Activated T-helper 17 cell treated with anti-CD3 and anti-CD28 coated beads, Interleukin-2, amount 50 U/mL, for 72 hours (primary cell): ENCODE measurements around the gene GNRHR. TPM values are rescaled to one million over a fixed set of nuclear protein-coding genes. Genes with fewer than 3 reads are reported as not detected.
"Not testable (repeated sequence)": the region's sequence is repeated elsewhere in the genome, so short reads cannot be mapped to it uniquely, and the experiment has no call there.

Experiments
- ATAC-seq: fragments of 150-1000 bp; cut with Tn5 transposase; replicated peaks from 2 replicates; pipeline ENCODE4 v1.10.0; 2021; ENCODE audit warnings: mild to moderate bottlenecking, moderate library complexity
- H3K27ac Mint-ChIP-seq: one replicate; pipeline ENCODE4 v1.8.0; 2022; ENCODE audit warnings: mixed read lengths
- H3K27me3 Mint-ChIP-seq: one replicate; pipeline ENCODE4 v1.8.0; 2022; ENCODE audit warnings: mixed read lengths
- H3K36me3 Mint-ChIP-seq: one replicate; pipeline ENCODE4 v1.8.0; 2022; ENCODE audit warnings: low read depth, mild to moderate bottlenecking, mixed read lengths
- H3K4me1 Mint-ChIP-seq: one replicate; pipeline ENCODE4 v1.8.0; 2022; ENCODE audit warnings: mixed read lengths
- H3K4me3 Mint-ChIP-seq: one replicate; pipeline ENCODE4 v1.8.0; 2022; ENCODE audit warnings: mild to moderate bottlenecking, mixed read lengths
- H3K9me3 Mint-ChIP-seq: one replicate; pipeline ENCODE4 v1.8.0; 2022; ENCODE audit warnings: mixed read lengths
- total RNA-seq, 2 donors: library from RNA; stranded (reverse); gene quantifications; one replicate each; pipeline ENCODE4 v1.2.3, GENCODE V29; 2022

The GNRHR gene
- total RNA-seq, 2 donors from 2014 or later: not detected

GRCh38 chr4:67749286-67749685, 4.9 kb downstream of the GNRHR start:
- ATAC-seq: no peak
- Mint-ChIP-seq H3K27ac (no peak overlapping the region), H3K27me3 (no peaks in the 10 kb centered on the region), H3K36me3 (no peaks in the 10 kb centered on the region), H3K9me3 (no peaks in the 10 kb centered on the region), H3K4me3 (no peak overlapping the region), H3K4me1 (no peaks in the 10 kb centered on the region)

- Mint-ChIP-seq H3K36me3 (no peaks in the 10 kb centered on the region), H3K27ac (no peak overlapping the region), H3K9me3 (no peaks in the 10 kb centered on the region), H3K4me1 (no peaks in the 10 kb centered on the region), H3K27me3 (no peaks in the 10 kb centered on the region), H3K4me3 (no peak overlapping the region)
- ATAC-seq: peak; percentile 29
Measured at GRCh38 chr4:67746797-67747495, 7.2 kb downstream of the GNRHR start.

GRCh38 chr4:67744561-67745283, 9.5 kb downstream of the GNRHR start:
- no peaks in the 10 kb centered on the region for H3K4me1 Mint-ChIP-seq
- H3K27me3 Mint-ChIP-seq: no peaks in the 10 kb centered on the region
- no peak for ATAC-seq
- no peaks in the 10 kb centered on the region for H3K9me3 Mint-ChIP-seq
- no peak overlapping the region for H3K4me3 Mint-ChIP-seq
- no peaks in the 10 kb centered on the region for H3K36me3 Mint-ChIP-seq
- H3K27ac Mint-ChIP-seq: no peak overlapping the region

DNA sequence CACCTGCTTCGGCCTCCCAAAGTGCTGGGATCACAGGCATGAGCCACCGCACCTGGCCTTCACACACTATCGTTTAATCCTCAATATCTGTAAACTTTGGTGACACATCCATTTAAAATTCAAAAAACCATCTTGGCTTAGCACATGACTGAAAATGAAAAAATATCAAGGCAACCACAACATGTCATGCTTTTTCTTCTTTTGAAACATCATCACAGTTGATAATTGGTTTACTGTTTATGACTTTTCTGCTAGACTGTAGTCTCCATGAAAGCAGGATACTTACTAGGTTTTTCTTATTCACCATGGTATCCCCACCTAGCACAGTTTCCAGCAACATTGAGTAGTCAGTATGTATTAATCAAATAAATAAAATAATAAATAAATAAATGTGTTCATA, 11.0 kb downstream of the GNRHR start:
- Mint-ChIP-seq H3K9me3 (no peaks in the 10 kb centered on the region), H3K4me1 (no peaks in the 10 kb centered on the region), H3K27me3 (no peaks in the 10 kb centered on the region), H3K27ac (no peak overlapping the region), H3K36me3 (no peaks in the 10 kb centered on the region), H3K4me3 (no peak overlapping the region)
- peak; percentile 79 for ATAC-seq

- ATAC-seq: no peak
- Mint-ChIP-seq H3K4me3 (no peak overlapping the region), H3K27ac (no peak overlapping the region), H3K36me3 (peaks cover 7% of the 10 kb centered on the region), H3K27me3 (no peaks in the 10 kb centered on the region), H3K9me3 (no peaks in the 10 kb centered on the region), H3K4me1 (no peaks in the 10 kb centered on the region)
Measured at GRCh38 chr4:67736262-67736661, 17.9 kb downstream of the GNRHR start.

DNA sequence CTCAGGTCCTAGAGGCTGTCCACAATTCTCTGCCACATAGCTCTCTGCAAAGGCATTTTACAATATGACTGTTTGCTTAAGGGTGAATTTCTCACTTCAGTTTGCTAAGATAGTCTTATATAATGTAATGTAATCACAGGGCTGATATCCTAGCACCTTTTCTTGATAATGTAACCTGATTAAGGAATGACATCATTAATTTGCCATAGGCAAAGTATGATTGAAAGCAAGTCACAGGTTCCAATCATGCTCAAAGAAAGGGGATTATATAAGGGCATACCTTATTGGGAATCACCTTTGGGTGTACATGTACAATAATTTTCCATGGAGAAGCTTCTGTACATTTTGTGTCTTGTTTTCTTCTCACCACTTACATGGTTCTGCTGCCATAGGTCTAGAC, 18.9 kb downstream of the GNRHR start:
- Mint-ChIP-seq H3K27ac (no peak overlapping the region), H3K36me3 (peaks cover 16% of the 10 kb centered on the region), H3K27me3 (no peaks in the 10 kb centered on the region), H3K9me3 (no peaks in the 10 kb centered on the region), H3K4me1 (no peaks in the 10 kb centered on the region), H3K4me3 (no peak overlapping the region)
- no peak for ATAC-seq

DNA sequence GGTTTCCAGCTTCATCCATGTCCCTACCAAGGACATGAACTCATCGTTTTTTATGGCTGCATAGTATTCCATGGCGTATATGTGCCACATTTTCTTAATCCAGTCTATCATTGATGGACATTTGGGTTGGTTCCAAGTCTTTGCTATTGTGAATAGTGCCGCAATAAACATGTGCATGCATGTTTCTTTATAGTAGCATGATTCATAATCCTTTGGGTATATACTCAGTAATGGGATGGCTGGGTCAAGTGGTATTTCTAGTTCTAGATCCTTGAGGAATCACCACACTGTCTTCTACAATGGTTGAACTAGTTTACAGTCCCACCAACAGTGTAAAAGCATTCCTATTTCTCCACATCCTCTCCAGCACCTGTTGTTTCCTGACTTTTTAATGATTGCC, 23.7 kb downstream of the GNRHR start:
- ATAC-seq, H3K27ac Mint-ChIP-seq, H3K4me3 Mint-ChIP-seq, H3K27me3 Mint-ChIP-seq, H3K9me3 Mint-ChIP-seq: not testable (repeated sequence)
- Mint-ChIP-seq H3K36me3 (peaks cover 30% of the 10 kb centered on the region), H3K4me1 (peaks cover 11% of the 10 kb centered on the region)

GRCh38 chr4:67727124-67727850, 26.9 kb downstream of the GNRHR start:
- peak overlapping the region; percentile 65 for H3K4me3 Mint-ChIP-seq
- no peaks in the 10 kb centered on the region for H3K27me3 Mint-ChIP-seq
- peaks cover 11% of the 10 kb centered on the region for H3K4me1 Mint-ChIP-seq
- ATAC-seq: peak; percentile 86
- H3K36me3 Mint-ChIP-seq: peaks cover 31% of the 10 kb centered on the region
- peaks cover 4% of the 10 kb centered on the region for H3K9me3 Mint-ChIP-seq
- peak overlapping the region; percentile 91 for H3K27ac Mint-ChIP-seq

GRCh38 chr4:67725981-67726380, 28.2 kb downstream of the GNRHR start:
- Mint-ChIP-seq H3K27ac (no peak overlapping the region), H3K4me3 (no peak overlapping the region), H3K36me3 (peaks cover 31% of the 10 kb centered on the region), H3K9me3 (peaks cover 4% of the 10 kb centered on the region), H3K4me1 (peaks cover 11% of the 10 kb centered on the region), H3K27me3 (no peaks in the 10 kb centered on the region)
- ATAC-seq: no peak

DNA sequence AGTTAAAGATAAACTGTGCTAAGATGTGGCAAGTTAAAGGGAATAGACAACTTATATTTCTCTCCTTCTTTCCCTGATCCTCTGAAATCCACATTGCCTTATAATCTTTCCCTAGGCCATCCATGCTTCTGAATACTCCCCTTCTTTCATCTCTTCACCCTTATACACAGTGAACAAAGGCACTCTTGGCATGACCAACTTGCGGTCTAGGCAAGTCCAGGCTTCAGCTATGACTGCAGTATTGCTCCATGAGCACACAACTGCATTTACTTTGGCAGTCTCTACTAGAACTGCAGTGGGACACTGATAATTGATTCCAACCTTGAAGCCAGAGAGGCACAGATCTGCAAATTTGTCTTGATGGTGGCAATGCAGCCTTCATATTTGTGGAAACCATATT, 29.1 kb downstream of the GNRHR start:
- no peak for ATAC-seq
- H3K36me3 Mint-ChIP-seq: peaks cover 31% of the 10 kb centered on the region
- H3K9me3 Mint-ChIP-seq: peaks cover 4% of the 10 kb centered on the region
- no peaks in the 10 kb centered on the region for H3K27me3 Mint-ChIP-seq
- no peak overlapping the region for H3K27ac Mint-ChIP-seq
- peaks cover 11% of the 10 kb centered on the region for H3K4me1 Mint-ChIP-seq
- H3K4me3 Mint-ChIP-seq: no peak overlapping the region

DNA sequence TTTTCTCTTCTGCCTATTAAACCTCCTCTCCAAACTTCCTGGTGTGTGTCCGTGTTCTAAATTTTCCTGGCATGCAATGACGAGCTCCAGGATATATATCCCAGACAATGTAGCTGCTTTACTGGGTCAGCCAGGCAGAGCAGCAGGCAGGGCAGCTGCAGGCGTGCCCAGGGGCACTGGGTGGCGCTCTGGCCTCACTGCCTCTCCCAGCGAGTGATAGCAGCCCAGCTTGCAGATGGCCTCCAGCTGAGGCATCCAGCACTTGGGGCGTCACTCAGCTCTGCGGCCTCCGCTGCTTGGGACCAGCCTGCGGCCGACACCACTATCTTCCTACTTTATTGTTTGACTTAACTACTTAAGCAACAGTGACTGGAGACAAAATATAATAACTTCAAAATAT, 30.2 kb downstream of the GNRHR start:
- Mint-ChIP-seq H3K9me3 (peaks cover 4% of the 10 kb centered on the region), H3K36me3 (peaks cover 27% of the 10 kb centered on the region), H3K27me3 (no peaks in the 10 kb centered on the region), H3K4me1 (peaks cover 11% of the 10 kb centered on the region), H3K4me3 (no peak overlapping the region), H3K27ac (no peak overlapping the region)
- ATAC-seq: no peak

DNA sequence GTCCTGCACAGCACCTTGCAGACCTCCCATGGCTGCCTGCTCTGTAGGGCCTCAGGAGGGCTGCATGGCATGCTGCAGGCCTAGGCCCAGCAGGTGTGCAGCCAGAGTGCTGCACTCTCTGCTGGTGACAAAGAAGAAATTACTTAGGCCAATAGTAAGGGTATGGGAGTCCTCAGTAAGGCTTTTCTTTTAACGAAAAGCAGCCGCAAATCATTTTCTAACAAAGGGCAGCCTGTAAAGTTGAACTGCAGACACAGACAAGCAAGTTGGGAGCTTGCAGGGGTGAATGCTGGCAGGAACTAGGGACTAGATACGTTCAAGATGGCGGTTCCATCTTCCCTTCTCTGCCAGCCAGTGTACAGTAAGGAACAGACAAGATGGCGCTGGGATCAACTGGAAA, 30.8 kb downstream of the GNRHR start:
- H3K4me3 Mint-ChIP-seq: no peak overlapping the region
- no peak for ATAC-seq
- no peaks in the 10 kb centered on the region for H3K27me3 Mint-ChIP-seq
- no peak overlapping the region for H3K27ac Mint-ChIP-seq
- H3K9me3 Mint-ChIP-seq: peaks cover 4% of the 10 kb centered on the region
- H3K36me3 Mint-ChIP-seq: peaks cover 21% of the 10 kb centered on the region
- peaks cover 11% of the 10 kb centered on the region for H3K4me1 Mint-ChIP-seq

- H3K36me3 Mint-ChIP-seq: peaks cover 31% of the 10 kb centered on the region
- H3K4me1 Mint-ChIP-seq: peaks cover 4% of the 10 kb centered on the region
- no peaks in the 10 kb centered on the region for H3K27me3 Mint-ChIP-seq
- H3K4me3 Mint-ChIP-seq: no peak overlapping the region
- H3K9me3 Mint-ChIP-seq: no peaks in the 10 kb centered on the region
- no peak for ATAC-seq
- H3K27ac Mint-ChIP-seq: no peak overlapping the region
Measured at GRCh38 chr4:67721770-67722597, 32.2 kb downstream of the GNRHR start.

DNA sequence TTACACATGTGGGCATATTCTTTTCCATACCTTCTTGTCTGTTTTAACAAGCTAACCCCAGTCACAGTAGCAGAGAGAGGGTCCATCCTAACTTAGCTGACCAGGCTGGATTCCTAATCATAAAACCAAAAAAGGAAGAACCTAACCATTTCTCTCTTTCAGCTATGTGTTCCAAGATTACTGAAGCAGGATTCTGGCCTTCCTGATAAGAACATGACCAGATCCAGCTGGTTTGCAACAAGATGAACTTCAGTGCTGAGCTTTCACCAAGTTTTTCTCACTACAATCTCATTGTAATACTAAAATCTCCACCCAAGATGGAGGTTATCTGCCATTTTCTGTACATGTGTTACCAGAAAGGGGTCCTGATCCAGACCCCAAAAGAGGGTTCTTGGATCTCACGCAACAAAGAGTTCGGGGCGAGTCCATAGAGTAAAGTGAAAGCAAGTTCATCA, 32.8 kb downstream of the GNRHR start:
- H3K4me3 Mint-ChIP-seq: no peak overlapping the region

More for the DNA sequence above, 32.8 kb downstream of the GNRHR start:
- H3K9me3 Mint-ChIP-seq: no peaks in the 10 kb centered on the region
- H3K36me3 Mint-ChIP-seq: peaks cover 38% of the 10 kb centered on the region
- ATAC-seq: no peak
- no peaks in the 10 kb centered on the region for H3K27me3 Mint-ChIP-seq
- no peak overlapping the region for H3K27ac Mint-ChIP-seq
- no peaks in the 10 kb centered on the region for H3K4me1 Mint-ChIP-seq
